SH-SY5Y (cell line): ENCODE measurements around the gene ACSL4.

Experiments
- GATA2 ChIP-seq: IDR thresholded peaks from 2 replicates; pipeline ENCODE4 v1.6.1; 2011; ENCODE audit warnings: mild to moderate bottlenecking, low read depth, low read length
- GATA3 ChIP-seq: IDR thresholded peaks from 2 replicates; pipeline ENCODE4 v1.6.1; 2011; ENCODE audit warnings: low read depth, mild to moderate bottlenecking, low read length, moderate library complexity

GRCh38 chrX:109776432-109776831 lies 43.4 kb upstream of the ACSL4 start:
- TF ChIP-seq GATA3 (no peak), GATA2 (no peak)
